CD4-positive, alpha-beta memory T cell (primary cell): Measurements from ENCODE around the gene ATAD5. TPM values are rescaled to one million over a fixed set of nuclear protein-coding genes. Genes with fewer than 3 reads are reported as not detected.
"Not testable (repeated sequence)": the region's sequence is repeated elsewhere in the genome, so short reads cannot be mapped to it uniquely, and the experiment has no call there.

Source experiments
- CTCF ChIA-PET: fragments of 350-600 bp; sonication (Branson Sonifier 250); formaldehyde crosslinking; loops from one replicate; lab custom pipeline; 2021; ENCODE audit warnings: inconsistent platforms; ENCODE audit not compliant: partially characterized antibody; lab: Charles Lee
- POLR2A ChIA-PET: fragments of 350-600 bp; sonication (Branson Sonifier 250); formaldehyde crosslinking; loops from one replicate; lab custom pipeline; 2021; ENCODE audit not compliant: partially characterized antibody; lab: Charles Lee
- DNase-seq, 5 donors: peaks; one replicate each; pipeline versions ENCODE4 v3.0.0 to v3.0.0-alpha.2; 2020 to 2022; ENCODE audit warnings: mixed read lengths in 1 of 5
- H3K27ac ChIP-seq: one replicate; pipeline ENCODE4 v1.7.0; 2013; ENCODE audit warnings: low read depth, low read length
- H3K27me3 ChIP-seq: 2 replicates; pipeline ENCODE4 v1.7.0; 2013; ENCODE audit warnings: mild to moderate bottlenecking, low read length, moderate library complexity; ENCODE audit not compliant: insufficient read depth
- H3K36me3 ChIP-seq: 2 replicates; pipeline ENCODE4 v1.7.0; 2013; ENCODE audit warnings: mild to moderate bottlenecking, low read length, moderate library complexity; ENCODE audit not compliant: insufficient read depth
- H3K4me1 ChIP-seq: 2 replicates; pipeline ENCODE4 v1.7.0; 2013; ENCODE audit warnings: mild to moderate bottlenecking, low read length, moderate library complexity; ENCODE audit not compliant: insufficient read depth
- H3K4me3 ChIP-seq, 2 donors: one replicate each; pipeline ENCODE4 v1.7.0; 2013; ENCODE audit warnings: low read length in 2 of 2, mild to moderate bottlenecking in 1 of 2
- H3K9me3 ChIP-seq, 2 donors: one replicate each; pipeline ENCODE4 v1.7.0; 2013; ENCODE audit warnings: low read length in 2 of 2, control low read depth in 1 of 2; ENCODE audit not compliant: control insufficient read depth in 1 of 2
- H3K27ac Mint-ChIP-seq, 7 donors: one replicate each; pipeline ENCODE4 v1.8.0; 2020 to 2021; ENCODE audit warnings: mixed read lengths in 7 of 7, mild to moderate bottlenecking in 6 of 7, inconsistent platforms in 3 of 7, moderate library complexity in 3 of 7
- H3K27me3 Mint-ChIP-seq, 2 donors: one replicate each; pipeline ENCODE4 v1.8.0; 2020 to 2021; ENCODE audit warnings: mixed read lengths in 2 of 2
- H3K36me3 Mint-ChIP-seq, 2 donors: one replicate each; pipeline ENCODE4 v1.8.0; 2020 to 2021; ENCODE audit warnings: mixed read lengths in 2 of 2, inconsistent platforms in 1 of 2, mild to moderate bottlenecking in 1 of 2
- H3K4me1 Mint-ChIP-seq, 4 donors: one replicate each; pipeline ENCODE4 v1.8.0; 2020 to 2021; ENCODE audit warnings: mixed read lengths in 4 of 4, mild to moderate bottlenecking in 1 of 4
- H3K4me3 Mint-ChIP-seq, 8 donors: one replicate each; pipeline ENCODE4 v1.8.0; 2020 to 2021; ENCODE audit warnings: mixed read lengths in 8 of 8, mild to moderate bottlenecking in 7 of 8, moderate library complexity in 6 of 8, inconsistent platforms in 3 of 8
- H3K9me3 Mint-ChIP-seq, 8 donors: one replicate each; pipeline ENCODE4 v1.8.0; 2020 to 2021; ENCODE audit warnings: mixed read lengths in 8 of 8, mild to moderate bottlenecking in 5 of 8, inconsistent platforms in 3 of 8, moderate library complexity in 1 of 8
- intact Hi-C: fragments of 100-400 bp; cut with micrococcal nuclease; formaldehyde crosslinking; loops from one replicate; pipeline ENCODE4 v1.15.1; 2023
- polyA plus RNA-seq, 2 donors: library from polyadenylated mRNA; unstranded; fragments of 300-500 nt; fragmentation: Illumina TruSeq; gene quantifications; one replicate each; pipeline ENCODE4 v1.2.3, GENCODE V29; 2021
- total RNA-seq, 2 experiments: library from RNA; stranded (reverse); gene quantifications; one replicate each; pipeline ENCODE4 v1.2.3, GENCODE V29; 2021

Gene ATAD5
- total and polyA plus RNA-seq, 4 experiments from 2014 or later = 0.15 to 4.5 (median 3.2) TPM

- peaks cover 20 to 22% of the 10 kb centered on the region in 2 donors for H3K27me3 Mint-ChIP-seq
- intact Hi-C loops = no loop called here
- no peak overlapping the region for H3K27ac Mint-ChIP-seq
- H3K4me3 Mint-ChIP-seq = no peak overlapping the region
- Histone ChIP-seq H3K36me3 (no peaks in the 10 kb centered on the region), H3K27me3 (peaks cover 8% of the 10 kb centered on the region), H3K4me1 (peaks cover 3% of the 10 kb centered on the region), H3K9me3 (no peaks in the 10 kb centered on the region), H3K27ac (no peak overlapping the region), H3K4me3 (no peak overlapping the region)
- DNase-seq = no peak
- H3K36me3 Mint-ChIP-seq = no peaks in the 10 kb centered on the region
- peaks cover 0 to 1% (median 0%) of the 10 kb centered on the region in 8 donors for H3K9me3 Mint-ChIP-seq
- peaks cover 2 to 3% (median 2%) of the 10 kb centered on the region in 4 donors for H3K4me1 Mint-ChIP-seq
- POLR2A ChIA-PET = no interaction called here
- CTCF ChIA-PET = no interaction called here
These were observed 96.0 kb downstream of the ATAD5 start for GRCh38 chr17:30927756-30928155.

DNA sequence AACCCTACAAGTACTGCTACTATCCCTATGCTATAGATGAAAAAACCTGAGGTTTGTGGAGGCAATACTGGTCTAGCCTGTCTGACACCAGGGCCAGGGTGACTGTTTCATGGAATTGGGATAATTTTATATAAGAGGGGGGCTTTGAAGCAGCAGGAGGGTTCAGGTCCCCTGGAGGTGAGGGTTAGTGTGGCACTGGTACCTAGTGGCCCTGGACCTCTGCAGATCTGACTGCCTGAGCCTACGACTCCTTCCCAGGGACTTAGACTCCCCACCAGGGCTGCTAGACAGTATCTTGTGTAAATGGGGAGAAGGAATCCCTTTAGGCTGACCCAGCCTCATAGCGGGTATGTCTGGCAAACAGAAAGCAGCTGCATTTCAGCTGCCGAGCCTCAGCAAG is 96.8 kb downstream of the ATAD5 start:
- Histone ChIP-seq H3K9me3 (no peaks in the 10 kb centered on the region), H3K27ac (no peak overlapping the region), H3K4me3 (no peak overlapping the region), H3K36me3 (no peaks in the 10 kb centered on the region), H3K27me3 (peaks cover 8% of the 10 kb centered on the region), H3K4me1 (no peaks in the 10 kb centered on the region)
- POLR2A ChIA-PET = no interaction called here
- Mint-ChIP-seq H3K4me3 (no peak overlapping the region), H3K36me3 (no peaks in the 10 kb centered on the region), H3K27me3 (peaks cover 18 to 20% of the 10 kb centered on the region in 2 donors), H3K4me1 (no peaks in the 10 kb centered on the region), H3K9me3 (no peaks in the 10 kb centered on the region), H3K27ac (no peak overlapping the region)
- intact Hi-C loops = no loop called here
- CTCF ChIA-PET = no interaction called here
- no peak for DNase-seq

- H3K4me3 Mint-ChIP-seq = no peak overlapping the region
- H3K36me3 ChIP-seq = no peaks in the 10 kb centered on the region
- ChIA-PET POLR2A (no interaction called here), CTCF (no interaction called here)
- no peak overlapping the region for H3K27ac Mint-ChIP-seq
- no peak overlapping the region for H3K4me3 ChIP-seq
- no peaks in the 10 kb centered on the region for H3K9me3 ChIP-seq
- H3K4me1 ChIP-seq = no peaks in the 10 kb centered on the region
- DNase-seq = no peak
- peaks cover 5% of the 10 kb centered on the region for H3K27me3 ChIP-seq
- no peaks in the 10 kb centered on the region for H3K36me3 Mint-ChIP-seq
- H3K27me3 Mint-ChIP-seq = peaks cover 16 to 20% of the 10 kb centered on the region in 2 donors
- H3K27ac ChIP-seq = no peak overlapping the region
- H3K4me1 Mint-ChIP-seq = no peaks in the 10 kb centered on the region
- no peaks in the 10 kb centered on the region for H3K9me3 Mint-ChIP-seq
- intact Hi-C loops = no loop called here
These were observed 97.4 kb downstream of the ATAD5 start for GRCh38 chr17:30929081-30929633.

GRCh38 chr17:30929861-30930260 is 98.1 kb downstream of the ATAD5 start:
- H3K27me3 Mint-ChIP-seq = peaks cover 12 to 16% of the 10 kb centered on the region in 2 donors
- H3K36me3 ChIP-seq, H3K4me3 ChIP-seq, H3K4me1 ChIP-seq, intact Hi-C loops, H3K36me3 Mint-ChIP-seq, H3K9me3 Mint-ChIP-seq, POLR2A ChIA-PET, DNase-seq, H3K4me1 Mint-ChIP-seq, H3K27ac ChIP-seq, H3K9me3 ChIP-seq, H3K27me3 ChIP-seq, H3K27ac Mint-ChIP-seq, CTCF ChIA-PET, H3K4me3 Mint-ChIP-seq: not testable (repeated sequence)

GRCh38 chr17:30930495-30930894 is 98.7 kb downstream of the ATAD5 start:
- no peak for DNase-seq
- no peaks in the 10 kb centered on the region for H3K4me1 Mint-ChIP-seq
- intact Hi-C loops = no loop called here
- H3K27me3 Mint-ChIP-seq = peaks cover 12 to 16% of the 10 kb centered on the region in 2 donors
- no peak overlapping the region for H3K27ac ChIP-seq
- CTCF ChIA-PET = no interaction called here
- no peaks in the 10 kb centered on the region for H3K36me3 Mint-ChIP-seq
- no peaks in the 10 kb centered on the region for H3K9me3 Mint-ChIP-seq
- no peaks in the 10 kb centered on the region for H3K9me3 ChIP-seq
- no peaks in the 10 kb centered on the region for H3K27me3 ChIP-seq
- H3K27ac Mint-ChIP-seq = peak overlapping the region in 1 of 7 donors; percentile 29
- no peak overlapping the region for H3K4me3 ChIP-seq
- POLR2A ChIA-PET = no interaction called here
- no peaks in the 10 kb centered on the region for H3K4me1 ChIP-seq
- H3K4me3 Mint-ChIP-seq = no peak overlapping the region
- no peaks in the 10 kb centered on the region for H3K36me3 ChIP-seq

- CTCF ChIA-PET = interaction anchor here (1.6 kb wide), 1 partner anchor 11 kb away, joined by 4 read pairs; no protein-coding TSS in a partner anchor
These were observed 99.8 kb downstream of the ATAD5 start for GRCh38 chr17:30931582-30931981.

DNA sequence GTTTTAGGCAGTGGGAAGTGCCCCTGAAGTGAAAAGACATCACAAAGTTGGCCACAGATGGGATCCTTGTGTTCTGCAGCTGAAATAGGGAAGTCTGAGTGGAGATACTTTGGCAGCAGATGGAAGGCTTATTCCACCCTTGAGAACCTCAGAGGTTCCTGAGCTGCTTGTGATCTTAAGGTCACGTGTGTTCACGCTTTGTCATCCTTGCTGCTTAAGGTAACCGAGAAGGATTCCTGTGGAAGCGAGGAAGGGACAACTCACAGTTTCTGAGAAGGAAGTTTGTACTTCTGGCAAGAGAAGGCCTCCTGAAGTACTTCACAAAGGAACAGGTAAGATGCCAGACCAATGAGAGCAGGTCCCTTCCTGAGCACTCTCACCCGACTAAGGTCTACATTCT is 102.2 kb downstream of the ATAD5 start:
- Mint-ChIP-seq H3K4me1 (peaks cover 0 to 4% (median 0%) of the 10 kb centered on the region in 4 donors), H3K9me3 (no peaks in the 10 kb centered on the region), H3K4me3 (no peak overlapping the region), H3K27me3 (no peaks in the 10 kb centered on the region), H3K27ac (no peak overlapping the region), H3K36me3 (no peaks in the 10 kb centered on the region)
- no peaks in the 10 kb centered on the region for H3K27me3 ChIP-seq
- no peaks in the 10 kb centered on the region for H3K4me1 ChIP-seq
- no peaks in the 10 kb centered on the region for H3K9me3 ChIP-seq
- H3K36me3 ChIP-seq = no peaks in the 10 kb centered on the region
- POLR2A ChIA-PET = no interaction called here
- no peak for DNase-seq
- no peak overlapping the region for H3K4me3 ChIP-seq
- no peak overlapping the region for H3K27ac ChIP-seq
- intact Hi-C loops = no loop called here
- CTCF ChIA-PET = interaction anchor here (1.2 kb wide), 1 partner anchor 27 kb away, joined by 3 read pairs; the partner anchor contains the start of gene TEFM

More at GRCh38 chr17:30931582-30931981, 99.8 kb downstream of the ATAD5 start:
- DNase-seq, H3K4me1 Mint-ChIP-seq, H3K9me3 Mint-ChIP-seq, intact Hi-C loops, H3K4me3 ChIP-seq, H3K4me1 ChIP-seq, H3K27ac ChIP-seq, H3K27ac Mint-ChIP-seq, POLR2A ChIA-PET, H3K27me3 Mint-ChIP-seq, H3K4me3 Mint-ChIP-seq, H3K9me3 ChIP-seq, H3K36me3 ChIP-seq, H3K36me3 Mint-ChIP-seq, H3K27me3 ChIP-seq: not testable (repeated sequence)
